ENCODE measurements around the gene RPS17.

Gene RPS17

GRCh38 chr15:82575335-82575734 lies 35.1 kb upstream of the RPS17 start:
- TF ChIP-seq CREB5 (CRISPR knock-in tag; IDR thresholded peaks at IDR 0.05; ENCODE audit: low read depth) = no peak
- no peak for TF ChIP-seq SNAI2 (CRISPR knock-in tag; IDR thresholded peaks at IDR 0.05)
- no peak for ATAC-seq

- TF ChIP-seq TSHZ2 (CRISPR knock-in tag; IDR thresholded peaks at IDR 0.05) = no peak
- TF ChIP-seq TCF4 (CRISPR knock-in tag; IDR thresholded peaks at IDR 0.05; ENCODE audit: borderline replicate concordance) = no peak
- TF ChIP-seq PPARA (CRISPR knock-in tag; IDR thresholded peaks at IDR 0.05; ENCODE audit: borderline replicate concordance) = no peak
- TF ChIP-seq OSR1 (CRISPR knock-in tag; IDR thresholded peaks at IDR 0.05) = no peak
- no peak for TF ChIP-seq ZFP30 (CRISPR knock-in tag; IDR thresholded peaks at IDR 0.05)
- no peak for TF ChIP-seq ZNF70 (CRISPR knock-in tag; IDR thresholded peaks at IDR 0.05)
- TF ChIP-seq CSRNP3 (CRISPR knock-in tag; IDR thresholded peaks at IDR 0.05) = no peak
- TF ChIP-seq ARNTL (CRISPR knock-in tag; IDR thresholded peaks at IDR 0.05; ENCODE audit: borderline replicate concordance, low read depth) = no peak
- no peak for TF ChIP-seq CREB5 (CRISPR knock-in tag; IDR thresholded peaks at IDR 0.05; ENCODE audit: low read depth)
- TF ChIP-seq POU6F1 (CRISPR knock-in tag; IDR thresholded peaks at IDR 0.05; ENCODE audit: borderline replicate concordance, low read depth) = no peak
- no peak for TF ChIP-seq PATZ1 (CRISPR knock-in tag; IDR thresholded peaks at IDR 0.05; ENCODE audit: borderline replicate concordance)
- ATAC-seq = no peak
These were observed 32.7 kb upstream of the RPS17 start for GRCh38 chr15:82572986-82573385.

GRCh38 chr15:82572311-82572710 lies 32.1 kb upstream of the RPS17 start:
- TF ChIP-seq ZFP3 (CRISPR knock-in tag; IDR thresholded peaks at IDR 0.05) (no peak), CSDC2 (CRISPR knock-in tag; IDR thresholded peaks at IDR 0.05) (no peak), PATZ1 (CRISPR knock-in tag; IDR thresholded peaks at IDR 0.05; ENCODE audit: borderline replicate concordance) (no peak), SNAI2 (CRISPR knock-in tag; IDR thresholded peaks at IDR 0.05) (no peak), CSRNP3 (CRISPR knock-in tag; IDR thresholded peaks at IDR 0.05) (no peak), ZC3H10 (CRISPR knock-in tag; IDR thresholded peaks at IDR 0.05) (no peak), ZNF70 (CRISPR knock-in tag; IDR thresholded peaks at IDR 0.05) (no peak), ARNTL (CRISPR knock-in tag; IDR thresholded peaks at IDR 0.05; ENCODE audit: borderline replicate concordance, low read depth) (no peak), ESRRG (CRISPR knock-in tag; IDR thresholded peaks at IDR 0.05) (no peak), ZNF8 (CRISPR knock-in tag; IDR thresholded peaks at IDR 0.05) (no peak), RARB (CRISPR knock-in tag; IDR thresholded peaks at IDR 0.05) (no peak), ZFP30 (CRISPR knock-in tag; IDR thresholded peaks at IDR 0.05) (no peak), TOX (CRISPR knock-in tag; IDR thresholded peaks at IDR 0.05; ENCODE audit: borderline replicate concordance) (no peak), CREB5 (CRISPR knock-in tag; IDR thresholded peaks at IDR 0.05; ENCODE audit: low read depth) (no peak), PPARA (CRISPR knock-in tag; IDR thresholded peaks at IDR 0.05; ENCODE audit: borderline replicate concordance) (no peak)
- ATAC-seq = peak; percentile 25
